Measurements from ENCODE around the gene TNFRSF12A. TPM values are rescaled to one million over a fixed set of nuclear protein-coding genes. Genes with fewer than 3 reads are reported as not detected.

The TNFRSF12A gene
- total and polyA plus RNA-seq, 10 of the 15 experiments (the other 5 are each of a cell fraction or from before 2014, with no cell fraction given), result 0.35 to 1.7 (median 1.2) TPM; not detected in 2

DNA sequence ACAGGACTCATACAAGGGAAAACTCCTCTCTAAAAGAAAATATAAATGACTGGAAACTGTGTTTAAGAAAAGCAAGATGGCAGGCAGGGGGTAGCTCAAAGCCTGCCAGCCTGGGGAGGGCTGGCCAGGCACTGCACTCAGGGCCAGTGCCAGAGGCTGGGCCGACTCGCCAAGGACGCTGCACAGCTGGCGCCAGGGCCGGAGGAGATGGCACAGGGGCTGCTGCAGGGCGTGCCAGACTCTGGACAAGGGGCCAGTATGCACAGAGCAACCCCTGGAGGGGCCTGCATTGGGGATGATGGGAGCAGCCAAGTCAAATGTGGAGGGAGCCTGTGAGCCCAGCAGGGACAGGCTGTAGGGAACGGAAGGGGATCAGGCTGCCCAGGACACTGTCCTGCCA, 44.0 kb upstream of the TNFRSF12A start (continued):
- TF ChIP-seq ZZZ3 (IDR thresholded peaks at IDR 0.05; ENCODE audit: control insufficient read depth, insufficient read length, low read depth), result no peak

DNA sequence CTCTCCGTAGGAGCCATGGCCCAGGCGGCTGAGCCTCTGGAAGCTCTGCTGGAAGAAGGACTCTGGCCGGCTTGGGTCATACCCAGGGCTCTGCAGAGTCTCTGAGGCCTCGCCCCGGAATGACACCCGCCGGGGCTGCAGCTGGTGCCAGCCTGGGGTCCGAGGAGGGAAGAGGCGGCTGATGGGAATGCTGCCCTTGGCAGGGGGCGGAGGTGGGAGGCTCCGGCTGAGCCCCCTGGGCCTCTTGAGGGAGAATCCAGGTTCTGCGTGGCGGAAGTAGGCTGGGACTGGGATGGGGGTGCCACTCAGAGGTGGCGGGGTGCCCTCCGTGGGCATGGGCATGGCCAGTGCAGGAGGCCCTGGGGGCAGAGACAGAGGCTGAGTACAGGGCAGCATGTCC, 43.5 kb upstream of the TNFRSF12A start:
- Histone ChIP-seq H3K4me1 (ENCODE audit: control insufficient read depth, insufficient read depth, low read length) (peaks cover 7% of the 10 kb centered on the region), H3K27ac (ENCODE audit: control insufficient read depth, insufficient read depth) (no peak overlapping the region), H3K79me2 (ENCODE audit: control insufficient read depth, insufficient read depth, low read length) (peaks cover 11% of the 10 kb centered on the region), H3K4me2 (ENCODE audit: control insufficient read depth, insufficient read depth) (no peak overlapping the region), H3K36me3 (ENCODE audit: control insufficient read depth in 2 of 2, insufficient read depth in 2 of 2, low read length in 1 of 2) (peaks cover 4 to 18% of the 10 kb centered on the region in 2 experiments; a peak in 3 of 4 replicates), H3K9ac (ENCODE audit: control insufficient read depth, insufficient read depth, low read length) (no peak overlapping the region), H3K9me3 (replicated peaks; ENCODE audit: control insufficient read depth, insufficient read depth, low read length) (no peaks in the 10 kb centered on the region), H4K20me1 (ENCODE audit: control insufficient read depth, insufficient read depth) (no peaks in the 10 kb centered on the region), H2AFZ (ENCODE audit: control insufficient read depth, low read depth, low read length) (no peak overlapping the region), H3K4me3 (no peak overlapping the region), H3K27me3 (replicated peaks in 1 of 2; ENCODE audit: control insufficient read depth in 2 of 2, insufficient read depth in 2 of 2, low read length in 1 of 2) (no peaks in the 10 kb centered on the region)
- no peak for DNase-seq (ENCODE audit: low read depth, low spot score)
- no peak for FAIRE-seq
- ChIA-PET CTCF (interaction anchor here (1.8 kb wide), 1 partner anchor 50 kb away, joined by 7 read pairs; no protein-coding TSS in a partner anchor), RAD21 (ENCODE audit: unreplicated experiment) (no interaction called here), SMC1A (ENCODE audit: uncharacterized antibody, unreplicated experiment) (interaction anchor here (1.8 kb wide), 1 partner anchor 14 kb away, joined by 3 read pairs; no protein-coding TSS in a partner anchor), POLR2A (interaction anchor here (1.3 kb wide), 1 partner anchor 11 kb away, joined by 3 read pairs; no protein-coding TSS in a partner anchor)
- TF ChIP-seq RAD51 (IDR thresholded peaks at IDR 0.05) (no peak), SP1 (IDR thresholded peaks at IDR 0.05; ENCODE audit: low read depth, low read length) (no peak), SMAD5 (IDR thresholded peaks at IDR 0.05; ENCODE audit: low read depth) (no peak), ZBED1 (IDR thresholded peaks at IDR 0.05; ENCODE audit: borderline replicate concordance) (no peak), PML (IDR thresholded peaks at IDR 0.05; ENCODE audit: low read length) (no peak), RELA (IDR thresholded peaks at IDR 0.05; ENCODE audit: borderline replicate concordance, partially characterized antibody) (no peak), ZBTB4 (CRISPR knock-in tag; IDR thresholded peaks at IDR 0.05) (no peak), ZNF207 (IDR thresholded peaks at IDR 0.05; ENCODE audit: borderline replicate concordance) (no peak), ZNF592 (IDR thresholded peaks at IDR 0.05) (no peak), ZNF217 (IDR thresholded peaks at IDR 0.05) (no peak)
- no TSS peak for BruUV-seq (replicated peaks)
- in situ Hi-C loops (cut with MboI), result no loop called here
- intact Hi-C loops (cut with micrococcal nuclease; ENCODE audit: unreplicated experiment), result no loop called here
- WGBS (ENCODE audit: insufficient coverage, insufficient replicate concordance, low lambda C conversion rate, missing lambda C conversion rate), result 94% methylated on average over 15 of the region's 15 CpGs
- ATAC-seq, result no peak
